Astrocyte of the cerebellum (primary cell): ENCODE results near the gene KIF1A.

Source experiments
- DNase-seq: peaks from one replicate; pipeline ENCODE4 v3.0.0-alpha.2; 2011; ENCODE audit warnings: low read depth
- H3K4me3 ChIP-seq: 2 replicates; pipeline ENCODE4 v1.5.1; 2011; ENCODE audit warnings: mild to moderate bottlenecking, low read depth, low read length, moderate library complexity
- in situ Hi-C: cut with HindIII; loops from 2 replicates; pipeline ENCODE4 v1.10.0; 2017; ENCODE audit warnings: low sequenced_read_pairs
- TF ChIP-seq, protein P1 (sequence below): IDR thresholded peaks from 2 replicates; pipeline ENCODE4 v1.5.1; 2012; ENCODE audit warnings: low read length, low read depth, moderate library complexity, mild to moderate bottlenecking; ENCODE audit errors: missing control alignments

The KIF1A gene

GRCh38 chr2:240795454-240795853 is 24.6 kb downstream of the KIF1A start:
- TF ChIP-seq, protein P1, sequence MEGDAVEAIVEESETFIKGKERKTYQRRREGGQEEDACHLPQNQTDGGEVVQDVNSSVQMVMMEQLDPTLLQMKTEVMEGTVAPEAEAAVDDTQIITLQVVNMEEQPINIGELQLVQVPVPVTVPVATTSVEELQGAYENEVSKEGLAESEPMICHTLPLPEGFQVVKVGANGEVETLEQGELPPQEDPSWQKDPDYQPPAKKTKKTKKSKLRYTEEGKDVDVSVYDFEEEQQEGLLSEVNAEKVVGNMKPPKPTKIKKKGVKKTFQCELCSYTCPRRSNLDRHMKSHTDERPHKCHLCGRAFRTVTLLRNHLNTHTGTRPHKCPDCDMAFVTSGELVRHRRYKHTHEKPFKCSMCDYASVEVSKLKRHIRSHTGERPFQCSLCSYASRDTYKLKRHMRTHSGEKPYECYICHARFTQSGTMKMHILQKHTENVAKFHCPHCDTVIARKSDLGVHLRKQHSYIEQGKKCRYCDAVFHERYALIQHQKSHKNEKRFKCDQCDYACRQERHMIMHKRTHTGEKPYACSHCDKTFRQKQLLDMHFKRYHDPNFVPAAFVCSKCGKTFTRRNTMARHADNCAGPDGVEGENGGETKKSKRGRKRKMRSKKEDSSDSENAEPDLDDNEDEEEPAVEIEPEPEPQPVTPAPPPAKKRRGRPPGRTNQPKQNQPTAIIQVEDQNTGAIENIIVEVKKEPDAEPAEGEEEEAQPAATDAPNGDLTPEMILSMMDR, result no peak
- no peak overlapping the region for H3K4me3 ChIP-seq
- in situ Hi-C loops, result loop anchor here (5.0 kb wide), 1 partner anchor 58 kb away; no protein-coding TSS in a partner anchor
- no peak for DNase-seq

GRCh38 chr2:240794178-240794721 is 25.8 kb downstream of the KIF1A start:
- in situ Hi-C loops, result no loop called here

DNA sequence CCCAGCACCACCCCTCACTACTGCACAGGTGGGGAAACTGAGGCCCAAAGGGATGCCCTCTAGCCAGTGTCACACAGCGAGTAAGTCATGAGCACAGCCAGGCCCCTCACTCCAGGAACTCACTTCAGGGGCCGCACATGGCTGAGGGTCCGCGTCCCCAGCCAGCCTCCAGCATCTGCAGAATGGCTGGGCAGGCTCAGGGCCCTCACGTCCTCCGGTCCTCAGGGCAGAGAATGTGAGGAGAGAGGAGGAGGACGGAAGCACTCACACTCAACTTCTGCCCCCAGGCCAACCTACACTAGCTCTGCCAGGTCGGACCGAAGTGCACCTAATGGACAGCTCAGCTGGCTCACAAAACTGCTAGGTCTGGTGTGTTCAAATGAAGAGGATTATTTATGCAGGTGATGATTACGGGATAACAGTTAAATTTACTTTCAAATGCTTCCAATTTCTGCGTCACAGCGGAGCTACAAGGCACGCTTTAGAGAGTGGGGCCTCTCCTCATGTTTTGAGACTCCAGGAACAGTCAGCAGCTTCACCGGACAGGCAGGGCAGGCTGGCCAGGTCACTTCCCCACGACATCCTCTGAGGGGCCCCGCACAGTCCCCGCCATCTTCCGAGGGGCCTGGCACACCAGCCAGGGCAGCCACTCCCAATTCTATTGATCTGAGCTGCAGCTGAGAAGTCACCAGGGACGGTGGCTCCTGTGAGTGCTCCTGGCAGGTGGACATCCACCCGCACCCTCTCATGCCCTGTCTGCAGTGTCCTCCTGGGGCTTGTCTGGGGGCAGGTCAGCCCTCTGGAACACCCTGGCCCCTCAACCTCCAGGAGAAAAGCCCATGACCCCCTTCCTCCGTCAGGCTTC is 26.5 kb downstream of the KIF1A start:
- H3K4me3 ChIP-seq, result no peak overlapping the region
- no peak for DNase-seq
- TF ChIP-seq, protein P1, result no peak
- in situ Hi-C loops, result no loop called here

More at GRCh38 chr2:240794178-240794721, 25.8 kb downstream of the KIF1A start:
- H3K4me3 ChIP-seq, result no peak overlapping the region
- DNase-seq, result no peak
- TF ChIP-seq, protein P1, result no peak

- no peak for DNase-seq
- TF ChIP-seq, protein P1, result no peak
- no peak overlapping the region for H3K4me3 ChIP-seq
- in situ Hi-C loops, result no loop called here
These were observed 27.2 kb downstream of the KIF1A start for GRCh38 chr2:240792629-240793312.

DNA sequence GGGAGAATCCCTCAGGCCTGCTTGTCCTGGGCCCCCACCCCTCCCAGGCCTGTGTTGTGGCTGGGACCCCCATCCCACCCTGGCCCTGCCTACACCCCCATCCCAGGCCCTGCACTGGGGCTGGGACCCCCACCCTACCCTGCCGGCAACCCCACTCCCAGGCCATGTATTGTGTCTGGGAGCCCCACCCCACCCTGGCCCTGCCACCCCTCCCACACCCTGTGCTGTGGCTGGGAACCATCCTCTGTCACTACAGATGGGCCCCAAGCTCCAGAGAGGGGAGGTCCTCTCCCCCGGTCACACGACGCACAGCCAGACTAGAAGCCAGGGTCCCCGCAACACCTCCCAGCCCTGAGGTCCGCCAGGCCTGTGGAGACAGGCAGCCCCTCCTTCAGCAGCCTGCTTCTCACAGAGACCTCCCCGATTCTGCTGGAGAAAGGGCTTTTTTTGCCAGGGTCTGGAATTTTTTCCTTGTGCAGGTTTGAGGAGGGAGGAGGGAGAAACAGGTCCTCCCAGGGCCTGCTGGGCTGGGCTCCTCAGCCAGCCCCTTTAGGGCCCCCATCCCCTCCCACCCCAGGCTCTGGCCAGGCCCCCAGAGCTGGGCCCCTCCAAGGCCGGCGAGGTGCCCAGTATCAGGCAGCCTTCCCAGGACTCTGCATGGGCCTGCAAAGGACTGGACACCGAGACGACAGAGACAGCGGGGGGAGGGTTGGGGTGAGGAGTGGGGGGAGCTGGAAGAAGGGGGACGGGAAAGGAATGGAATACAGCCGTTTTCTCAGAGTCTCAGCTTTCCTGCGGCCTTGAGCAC is 28.0 kb downstream of the KIF1A start:
- H3K4me3 ChIP-seq, result no peak overlapping the region
- in situ Hi-C loops, result no loop called here
- DNase-seq, result no peak
- TF ChIP-seq, protein P1, result no peak
